GM04503 (cell line): Measurements from ENCODE around the gene SLC46A1.

ENCODE experiments used
- DNase-seq: peaks from one replicate; pipeline ENCODE4 v3.0.0-alpha.2; 2012; ENCODE audit warnings: low read depth

Gene SLC46A1

DNA sequence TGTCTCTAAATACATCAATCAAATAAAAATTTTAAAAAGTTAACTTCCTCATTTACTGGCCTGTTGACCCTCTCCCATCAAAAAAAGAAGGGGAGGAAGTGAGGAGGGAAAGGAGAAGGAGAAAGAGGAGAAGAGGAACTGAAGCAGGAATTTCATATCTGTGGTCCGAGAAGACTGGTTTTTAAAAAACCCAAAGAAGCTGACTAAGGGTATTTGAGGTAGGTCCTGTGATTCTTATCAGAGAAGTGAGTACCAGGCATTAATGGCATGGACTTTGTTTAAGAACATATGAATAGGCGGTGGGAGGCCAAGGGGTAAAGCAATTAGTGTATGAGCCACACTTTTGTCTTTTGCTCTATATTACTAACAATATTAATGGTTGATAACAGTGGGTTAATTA is 2.0 kb downstream of the SLC46A1 start:
- no peak for DNase-seq

DNA sequence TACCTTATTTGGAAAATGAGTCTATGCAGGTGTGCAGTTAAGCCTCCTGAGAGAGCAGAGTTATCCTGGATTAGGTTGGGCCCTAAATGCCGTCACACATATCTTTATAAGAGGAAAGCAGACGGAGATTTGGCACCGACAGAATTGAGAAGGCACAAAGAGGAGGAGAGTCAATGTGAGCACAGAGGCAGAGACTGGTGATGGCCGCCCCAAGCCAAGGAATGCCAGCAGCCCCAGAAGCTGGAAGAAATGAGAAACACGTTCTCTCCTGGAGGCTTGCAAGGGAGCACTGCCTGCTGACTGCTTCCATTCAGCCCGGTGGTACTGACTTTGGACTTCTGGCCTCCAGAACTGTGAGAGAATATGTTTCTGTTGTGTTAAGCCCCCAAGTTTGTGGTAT is 3.2 kb downstream of the SLC46A1 start:
- no peak for DNase-seq

DNA sequence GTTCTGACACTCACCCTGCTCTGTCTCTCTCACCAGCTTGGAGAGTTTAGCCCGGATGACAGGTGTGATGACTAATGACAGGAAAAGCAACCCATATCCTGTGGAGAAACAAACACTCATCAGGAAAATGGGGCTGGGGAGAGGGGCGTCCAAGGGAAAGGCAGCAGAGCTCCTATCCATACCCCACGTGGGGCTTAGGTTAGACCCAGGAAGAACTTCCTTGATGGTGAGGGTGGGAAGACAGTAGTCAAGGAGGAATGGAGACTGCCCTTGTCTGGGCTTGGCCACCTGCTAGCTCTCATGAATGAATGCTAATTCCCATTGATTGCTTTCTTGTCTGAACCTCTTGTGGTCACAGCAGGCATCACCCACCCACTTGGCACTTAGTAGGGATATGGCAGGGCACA is 3.8 kb downstream of the SLC46A1 start:
- no peak for DNase-seq

DNA sequence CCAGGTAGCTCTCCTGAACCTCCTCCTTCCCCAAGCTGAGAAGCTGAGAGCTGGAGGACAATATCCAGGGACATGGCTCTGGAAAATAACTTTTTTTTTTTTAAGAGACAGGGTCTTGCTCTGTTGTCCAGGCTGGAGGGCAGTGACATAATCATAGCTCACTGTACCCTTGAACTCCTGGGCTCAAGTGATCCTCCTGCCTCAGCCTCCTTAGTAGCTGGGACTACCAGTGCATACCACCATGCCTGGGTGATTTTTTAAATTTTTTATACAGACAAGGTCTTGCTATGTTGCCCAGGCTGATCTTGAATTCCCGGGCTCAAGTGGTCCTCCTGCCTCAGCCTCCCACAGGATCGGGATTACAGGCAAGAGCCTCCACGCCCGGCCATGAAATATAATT is 6.2 kb downstream of the SLC46A1 start:
- DNase-seq: no peak

DNA sequence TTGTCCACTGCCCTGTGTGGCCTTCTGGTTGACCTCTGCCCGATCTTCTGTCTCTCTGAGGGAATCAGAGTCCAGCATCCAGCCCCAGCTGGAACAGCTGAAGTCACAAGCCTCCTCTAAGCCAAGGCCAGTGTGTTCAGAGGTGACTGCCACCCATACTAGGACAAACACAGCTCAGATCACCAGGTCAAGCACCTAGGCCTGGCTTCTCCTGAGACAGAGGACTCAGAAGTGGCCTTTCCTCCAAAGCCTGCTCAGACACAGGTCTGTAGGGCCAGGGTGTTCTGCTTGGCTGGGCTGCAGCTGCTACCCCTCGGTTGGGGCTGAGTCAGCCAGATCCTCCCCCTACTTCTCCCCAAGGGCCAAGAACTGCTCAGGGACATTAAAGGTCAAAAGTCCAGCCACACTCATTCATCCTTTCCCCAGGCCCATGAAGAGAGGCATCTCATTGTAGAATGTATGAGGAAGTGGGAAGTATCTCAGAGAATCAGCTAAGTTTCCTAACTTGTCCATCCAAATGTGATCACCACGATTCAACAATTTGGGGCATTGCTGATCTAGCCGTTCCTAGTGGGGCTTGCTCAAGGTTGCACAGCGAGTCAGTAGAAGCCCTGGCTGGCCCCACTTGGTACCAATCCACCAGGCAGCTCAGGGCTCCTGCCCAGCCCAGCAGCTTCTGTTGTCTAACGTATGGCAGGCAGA is 7.6 kb downstream of the SLC46A1 start:
- DNase-seq: no peak

DNA sequence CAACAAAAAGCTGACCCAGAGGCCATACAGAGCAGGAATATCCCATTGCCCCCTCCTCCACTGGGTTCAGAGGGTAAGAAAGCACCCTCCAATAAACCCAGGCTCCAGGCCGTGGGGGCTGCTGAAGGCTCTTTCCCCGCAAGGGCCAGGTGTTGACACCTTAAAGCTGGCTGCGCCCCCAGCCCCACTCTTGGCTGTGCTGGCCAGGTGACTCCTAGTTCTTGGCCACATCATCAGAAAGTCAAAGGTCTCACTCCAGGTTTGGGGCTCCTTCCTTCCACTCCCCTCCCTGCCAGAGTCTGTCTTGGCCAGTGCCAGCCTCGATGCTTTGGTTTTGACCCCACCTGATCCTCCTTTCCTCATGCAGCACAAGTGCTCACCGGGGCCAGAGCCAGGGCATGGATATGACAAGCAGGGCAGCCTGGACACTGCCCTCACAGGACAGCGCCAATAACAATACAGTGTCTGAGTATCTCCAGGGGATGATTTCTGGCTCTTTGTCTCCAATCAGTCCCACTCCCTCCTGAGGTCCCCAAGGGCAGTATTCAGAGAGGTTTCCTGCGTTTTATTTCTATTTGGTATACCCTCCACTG is 8.2 kb downstream of the SLC46A1 start:
- DNase-seq: no peak

DNA sequence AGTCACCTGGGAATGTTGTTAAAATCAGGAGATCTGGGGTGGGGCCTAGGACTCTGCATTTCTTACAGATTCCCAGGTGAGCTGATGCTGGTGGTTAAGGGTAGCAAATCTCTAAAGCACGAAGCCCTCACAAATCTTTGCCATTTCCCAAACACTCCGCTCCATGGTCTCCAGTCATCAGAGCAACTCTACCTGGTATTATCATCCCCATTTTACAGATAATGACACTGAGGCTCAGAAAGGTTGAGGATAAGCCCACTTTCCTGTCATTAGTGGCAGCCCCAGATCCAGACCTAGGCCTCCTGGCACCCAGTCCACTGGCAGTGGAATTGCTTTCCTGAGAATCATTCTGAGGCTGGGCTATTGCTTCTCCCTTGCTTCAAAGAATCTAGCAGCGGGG is 8.7 kb downstream of the SLC46A1 start:
- no peak for DNase-seq

DNA sequence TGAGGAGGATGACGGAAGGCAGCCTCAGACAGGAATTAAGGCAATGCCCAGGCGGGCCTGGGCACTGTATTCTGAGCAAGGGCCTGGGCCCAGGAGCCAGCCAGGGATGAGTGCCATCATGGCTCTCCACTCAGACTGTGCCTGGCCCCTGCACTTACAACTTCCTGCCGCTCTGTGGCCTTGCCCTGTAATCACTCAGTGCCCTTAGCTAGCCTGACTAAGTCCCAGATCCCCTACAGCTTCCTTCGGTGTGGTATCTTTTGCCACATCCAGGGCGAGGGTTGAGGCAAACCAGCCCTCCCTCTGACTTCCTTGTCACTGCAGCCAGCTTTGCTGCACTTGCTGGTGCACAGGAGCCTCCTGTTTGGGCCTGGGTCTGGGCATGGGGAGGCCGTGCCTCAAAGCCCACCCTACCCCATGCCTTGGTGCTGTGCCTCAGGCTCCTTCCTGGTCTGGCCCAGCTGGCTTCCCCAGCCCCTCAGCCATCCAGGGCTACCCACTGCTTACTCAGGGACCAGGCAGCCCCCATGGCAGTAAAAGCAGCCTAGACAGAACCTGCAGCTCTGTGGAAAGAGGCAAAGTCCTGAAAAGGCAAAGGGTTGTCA is 9.3 kb downstream of the SLC46A1 start:
- DNase-seq: no peak

DNA sequence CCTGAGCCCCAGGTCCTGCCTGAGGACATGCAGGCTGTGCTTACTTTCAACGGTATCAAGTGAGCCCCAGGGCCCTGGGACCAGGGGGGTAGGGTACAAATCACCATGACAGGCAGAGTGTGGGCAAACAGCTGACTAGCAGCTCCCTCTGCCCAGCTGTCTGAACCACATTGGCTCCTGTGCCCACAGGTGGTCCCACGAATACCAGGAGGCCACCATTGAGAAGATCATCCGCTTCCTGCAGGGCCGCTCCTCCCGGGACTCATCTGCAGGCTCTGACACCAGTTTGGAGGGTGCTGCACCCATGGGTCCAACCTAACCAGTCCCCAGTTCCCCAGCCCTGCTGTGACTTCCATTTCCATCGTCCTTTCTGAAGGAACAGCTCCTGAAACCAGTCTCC is 10.0 kb downstream of the SLC46A1 start:
- no peak for DNase-seq

DNA sequence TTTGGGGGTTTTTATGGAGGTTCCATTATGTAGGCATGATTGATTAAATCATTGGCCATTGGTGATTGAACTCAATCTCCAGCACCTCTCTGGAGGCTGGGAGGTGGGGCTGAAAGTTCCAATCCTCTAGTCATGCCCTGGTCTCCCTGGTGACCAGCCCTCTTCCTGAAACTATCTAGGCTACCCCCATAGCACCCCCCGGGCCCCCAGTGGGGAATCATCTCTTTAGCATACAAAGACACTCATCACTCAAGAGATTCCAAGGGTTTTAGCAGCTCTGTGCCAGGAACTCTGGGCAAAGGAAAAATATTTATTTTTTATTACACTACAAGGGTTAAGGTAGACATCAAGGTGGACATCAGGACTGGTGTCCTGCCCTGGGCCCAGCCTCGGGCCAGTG is 10.6 kb downstream of the SLC46A1 start:
- DNase-seq: no peak

DNA sequence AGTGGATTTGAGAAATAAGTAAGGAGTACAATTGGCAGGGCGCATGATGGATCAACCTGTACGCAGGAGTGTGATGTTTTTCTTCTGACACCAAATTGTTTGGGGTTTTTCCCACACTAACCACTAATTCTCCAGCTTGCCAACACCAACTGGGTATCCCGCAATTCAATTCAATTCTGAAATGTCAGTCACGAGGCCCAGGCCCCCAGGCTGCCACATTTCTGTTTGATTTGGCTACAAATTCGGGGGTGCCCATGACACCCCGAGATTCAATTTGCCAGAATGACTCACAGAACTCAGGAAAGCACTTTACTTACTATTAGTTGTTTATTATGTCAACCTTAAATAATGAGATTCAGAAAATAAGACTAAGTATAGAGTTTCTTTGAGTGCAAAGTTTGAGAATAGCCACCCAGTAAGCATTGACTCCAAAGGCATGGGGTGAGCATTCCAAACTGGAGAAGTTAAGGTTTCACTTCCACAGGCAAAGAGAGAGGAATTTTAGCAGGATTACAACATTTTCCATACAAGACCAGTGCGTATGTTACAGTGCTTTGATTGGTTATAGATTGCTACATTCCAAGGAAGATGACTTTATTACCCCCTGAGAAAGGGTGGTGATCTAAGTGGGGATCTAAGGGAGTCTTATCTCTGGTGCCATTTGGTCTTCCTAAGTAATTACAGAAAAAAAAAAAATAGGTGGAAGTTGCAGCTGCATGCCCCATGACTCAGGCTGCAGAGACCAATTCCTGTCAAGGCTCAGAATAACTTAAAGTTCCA is 11.5 kb downstream of the SLC46A1 start:
- no peak for DNase-seq

DNA sequence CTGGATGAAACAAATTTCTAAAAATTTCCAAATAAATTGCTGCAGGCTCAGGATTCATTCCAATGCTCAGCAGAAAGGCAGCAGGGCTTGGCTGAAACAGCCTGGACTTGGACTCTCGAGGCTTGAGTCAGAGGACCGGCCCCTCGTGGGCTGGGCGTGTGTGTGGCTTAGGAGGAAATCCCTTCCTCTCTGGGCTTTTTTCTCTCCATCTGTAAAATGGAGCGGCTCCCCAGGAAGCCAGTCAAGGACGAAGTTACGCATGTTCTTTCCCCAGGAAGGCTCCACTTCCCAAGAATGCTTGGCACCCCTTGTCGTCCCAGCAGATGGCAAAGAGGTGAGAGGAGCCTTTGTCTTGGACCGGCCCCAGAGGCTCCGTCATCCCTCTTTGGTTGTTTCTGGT is 13.5 kb downstream of the SLC46A1 start:
- no peak for DNase-seq

DNA sequence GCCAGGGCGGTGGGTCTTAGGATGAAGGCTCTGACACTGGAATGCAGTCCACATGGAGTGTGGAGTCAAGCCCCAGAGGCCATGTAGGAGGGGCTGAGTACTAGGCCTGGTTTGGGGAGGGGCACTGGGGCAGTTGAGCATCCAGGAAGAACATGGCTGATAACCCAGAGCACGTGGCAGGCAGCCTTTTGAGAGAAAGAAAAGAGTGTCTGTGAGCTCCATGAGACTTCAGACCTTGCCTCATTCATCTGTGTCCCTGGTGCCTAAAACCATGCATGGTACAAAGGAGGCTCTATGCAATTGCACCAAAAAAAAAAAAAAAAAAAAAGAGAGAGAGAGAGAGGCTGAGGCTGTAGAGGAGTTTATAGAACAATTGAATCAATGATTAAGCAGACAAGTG is 14.6 kb downstream of the SLC46A1 start:
- DNase-seq: no peak

DNA sequence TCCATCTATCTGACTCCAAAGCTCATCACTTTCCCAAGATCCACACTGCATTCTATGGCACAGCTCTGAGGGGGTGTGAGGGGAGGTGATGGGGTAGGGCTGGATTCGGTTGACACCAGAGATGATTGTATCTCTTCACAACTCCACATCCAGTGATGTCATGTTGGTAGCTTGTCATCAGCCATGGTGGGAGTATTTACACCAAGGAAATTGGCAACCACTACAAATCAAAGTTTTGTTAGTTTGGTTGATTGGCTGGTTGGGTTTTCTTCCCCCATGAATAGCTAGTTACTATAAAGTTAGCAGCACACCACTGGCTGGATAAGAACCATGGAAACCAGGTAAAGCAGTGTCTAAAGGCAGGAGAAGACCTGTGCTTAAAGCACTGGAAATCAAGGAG is 15.0 kb downstream of the SLC46A1 start:
- no peak for DNase-seq

DNA sequence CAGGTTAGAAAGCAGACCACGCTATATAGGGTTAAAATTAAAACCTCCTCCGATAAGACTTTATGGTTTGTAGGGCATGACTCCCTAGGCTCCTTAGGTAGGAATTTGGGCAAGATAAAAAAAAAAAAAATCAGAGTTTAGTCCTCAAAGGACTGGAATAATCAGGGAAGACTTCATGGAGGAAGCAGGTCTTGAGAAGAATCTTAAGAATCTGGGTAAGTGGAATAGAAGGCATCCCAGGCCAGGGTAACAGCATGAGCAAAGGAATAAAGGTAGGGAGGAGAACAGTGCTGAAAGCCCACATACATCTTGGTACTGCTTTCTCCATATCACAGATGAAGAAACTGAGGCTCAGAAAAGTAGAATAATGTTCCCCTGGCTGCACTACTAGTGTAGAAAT is 15.4 kb downstream of the SLC46A1 start:
- no peak for DNase-seq

DNA sequence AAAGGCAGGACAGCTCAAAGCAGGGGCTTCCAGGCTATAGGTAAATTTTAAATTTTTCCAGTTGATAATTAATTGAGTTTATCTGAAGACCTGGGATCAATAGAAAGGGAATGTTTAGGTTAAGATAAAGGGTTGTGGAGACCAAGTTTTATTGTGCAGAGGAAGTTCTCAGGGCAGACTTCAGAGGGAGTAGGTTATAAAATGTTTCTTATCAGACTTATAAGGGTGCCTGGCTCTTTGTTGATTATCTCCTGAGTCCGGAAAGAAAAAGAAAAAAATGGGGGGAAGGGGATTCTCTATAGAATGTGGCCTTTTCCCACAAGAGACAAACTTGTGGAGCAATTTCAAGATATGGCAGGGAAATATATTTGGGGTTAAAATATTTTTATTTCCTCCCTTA is 15.9 kb downstream of the SLC46A1 start:
- DNase-seq: no peak

DNA sequence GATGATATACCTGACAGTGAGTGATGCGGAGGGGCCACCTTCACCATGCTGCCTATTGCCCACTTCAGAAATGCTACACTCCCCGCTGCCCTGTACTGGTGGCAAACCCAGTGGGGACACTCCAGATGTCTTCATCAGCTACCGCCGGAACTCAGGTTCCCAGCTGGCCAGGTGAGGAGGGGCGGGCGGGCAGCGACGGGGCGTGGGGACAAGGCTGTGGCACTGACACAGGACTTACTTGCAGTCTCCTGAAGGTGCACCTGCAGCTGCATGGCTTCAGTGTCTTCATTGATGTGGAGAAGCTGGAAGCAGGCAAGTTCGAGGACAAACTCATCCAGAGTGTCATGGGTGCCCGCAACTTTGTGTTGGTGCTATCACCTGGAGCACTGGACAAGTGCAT is 17.9 kb downstream of the SLC46A1 start:
- DNase-seq: no peak

DNA sequence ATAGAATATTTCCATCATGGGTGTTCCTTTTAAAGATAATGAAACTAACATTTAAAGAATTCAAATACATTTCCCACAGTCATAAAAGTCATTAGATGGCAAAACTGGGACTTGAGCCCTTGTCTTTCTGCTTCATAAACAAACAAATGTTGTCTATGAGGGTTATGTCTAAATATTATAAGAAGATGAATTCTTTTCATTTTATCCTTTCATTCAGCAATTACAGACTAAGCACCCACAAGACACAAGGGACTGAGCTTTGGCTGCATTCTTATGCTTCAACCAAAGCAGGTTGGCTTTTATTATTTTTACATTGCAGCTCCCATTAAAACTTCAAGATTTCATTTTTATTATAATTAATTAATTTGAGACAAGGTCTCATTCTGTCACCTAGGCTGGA is 19.6 kb downstream of the SLC46A1 start:
- no peak for DNase-seq

DNA sequence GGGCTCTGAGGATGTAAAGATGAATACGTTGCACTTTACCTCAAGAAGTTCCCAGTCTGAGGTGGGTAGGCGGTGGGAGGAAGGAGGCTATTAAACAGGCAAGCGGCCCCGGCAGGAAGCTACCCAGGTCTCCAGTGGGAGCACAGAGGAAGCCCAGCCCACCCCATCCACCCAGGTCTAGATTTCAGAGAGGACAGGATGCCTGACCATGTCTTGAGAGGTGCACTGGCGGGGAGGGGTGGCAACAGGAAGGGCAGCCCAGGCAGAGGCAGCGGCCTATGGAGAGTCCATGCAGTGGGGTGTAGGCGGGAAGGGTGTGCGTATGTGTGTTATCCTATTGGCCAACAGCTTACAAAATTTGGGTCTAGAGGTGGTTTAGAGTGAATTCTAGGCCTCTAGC is 20.6 kb downstream of the SLC46A1 start:
- DNase-seq: no peak

DNA sequence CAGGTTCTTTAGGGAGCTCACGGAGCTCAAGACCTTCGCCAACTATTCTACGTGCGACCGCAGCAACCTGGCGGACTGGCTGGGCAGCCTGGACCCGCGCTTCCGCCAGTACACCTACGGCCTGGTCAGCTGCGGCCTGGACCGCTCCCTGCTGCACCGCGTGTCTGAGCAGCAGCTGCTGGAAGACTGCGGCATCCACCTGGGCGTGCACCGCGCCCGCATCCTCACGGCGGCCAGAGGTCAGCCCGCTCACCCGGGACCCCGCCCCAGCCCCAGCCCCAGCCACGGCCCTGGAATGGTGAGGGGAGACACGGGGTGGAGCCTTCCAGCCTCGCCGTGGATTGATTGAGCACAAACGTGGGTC is 21.0 kb downstream of the SLC46A1 start:
- no peak for DNase-seq

DNA sequence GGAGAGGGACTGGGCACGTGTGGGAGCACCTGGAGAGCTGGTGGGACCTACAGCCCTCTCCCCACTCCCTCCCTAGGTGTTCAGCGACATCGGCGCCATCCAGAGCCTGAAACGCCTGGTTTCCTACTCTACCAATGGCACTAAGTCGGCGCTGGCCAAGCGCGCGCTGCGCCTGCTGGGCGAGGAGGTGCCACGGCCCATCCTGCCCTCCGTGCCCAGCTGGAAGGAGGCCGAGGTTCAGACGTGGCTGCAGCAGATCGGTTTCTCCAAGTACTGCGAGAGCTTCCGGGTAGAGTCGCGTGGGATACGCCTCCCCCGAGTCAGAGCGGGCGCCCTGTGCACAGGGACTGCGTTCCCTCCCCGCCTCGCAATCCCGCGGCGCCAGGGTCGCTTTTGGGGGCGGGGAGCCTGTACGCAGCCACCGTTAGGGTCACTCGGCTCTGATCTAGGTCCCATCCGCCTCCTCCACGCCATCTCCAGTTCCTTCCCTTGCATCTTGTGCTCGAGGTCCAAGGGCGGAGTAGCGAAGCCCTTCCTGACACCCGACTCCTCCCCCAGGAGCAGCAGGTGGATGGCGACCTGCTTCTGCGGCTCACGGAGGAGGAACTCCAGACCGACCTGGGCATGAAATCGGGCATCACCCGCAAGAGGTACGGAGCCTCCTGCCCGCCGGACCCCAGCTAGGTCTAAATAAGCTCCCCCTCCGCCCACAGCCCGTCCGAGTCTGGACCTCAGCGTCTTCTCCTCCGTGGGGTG is 21.6 kb downstream of the SLC46A1 start:
- DNase-seq: no peak

DNA sequence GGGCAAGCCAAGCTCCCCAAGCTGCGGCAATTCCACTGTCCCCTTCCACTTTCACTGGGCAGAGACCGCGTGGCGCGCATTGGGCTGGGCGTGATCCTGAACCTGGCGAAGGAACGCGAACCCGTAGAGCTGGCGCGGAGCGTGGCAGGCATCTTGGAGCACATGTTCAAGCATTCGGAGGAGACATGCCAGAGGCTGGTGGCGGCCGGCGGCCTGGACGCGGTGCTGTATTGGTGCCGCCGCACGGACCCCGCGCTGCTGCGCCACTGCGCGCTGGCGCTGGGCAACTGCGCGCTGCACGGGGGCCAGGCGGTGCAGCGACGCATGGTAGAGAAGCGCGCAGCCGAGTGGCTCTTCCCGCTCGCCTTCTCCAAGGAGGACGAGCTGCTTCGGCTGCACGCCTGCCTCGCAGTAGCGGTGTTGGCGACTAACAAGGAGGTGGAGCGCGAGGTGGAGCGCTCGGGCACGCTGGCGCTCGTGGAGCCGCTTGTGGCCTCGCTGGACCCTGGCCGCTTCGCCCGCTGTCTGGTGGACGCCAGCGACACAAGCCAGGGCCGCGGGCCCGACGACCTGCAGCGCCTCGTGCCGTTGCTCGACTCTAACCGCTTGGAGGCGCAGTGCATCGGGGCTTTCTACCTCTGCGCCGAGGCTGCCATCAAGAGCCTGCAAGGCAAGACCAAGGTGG is 24.7 kb downstream of the SLC46A1 start:
- no peak for DNase-seq
